Mesendoderm (in vitro differentiated cells): Measurements from ENCODE around the gene CCM2L.

ENCODE experiments used
- DNase-seq: peaks from one replicate; pipeline ENCODE4 v3.0.0; 2013
- H2AK5ac ChIP-seq: 2 replicates; pipeline ENCODE4 v1.6.1; 2013; ENCODE audit warnings: low read length, inconsistent platforms
- H2BK120ac ChIP-seq: 2 replicates; pipeline ENCODE4 v1.6.1; 2013; ENCODE audit warnings: low read depth, mild to moderate bottlenecking, low read length, moderate library complexity, mixed read lengths
- H2BK15ac ChIP-seq: replicated peaks from 2 replicates; pipeline ENCODE4 v1.6.1; 2013; ENCODE audit warnings: low read depth, mild to moderate bottlenecking, moderate library complexity
- H2BK5ac ChIP-seq: 2 replicates; pipeline ENCODE4 v1.6.1; 2013; ENCODE audit warnings: low read length, inconsistent platforms
- H3K18ac ChIP-seq: 2 replicates; pipeline ENCODE4 v1.6.1; 2013; ENCODE audit warnings: mild to moderate bottlenecking, low read length, mixed read lengths
- H3K23ac ChIP-seq: one replicate; pipeline ENCODE4 v1.6.1; 2013; ENCODE audit warnings: low read length
- H3K27ac ChIP-seq: 2 replicates; pipeline ENCODE4 v1.5.1; 2013; ENCODE audit warnings: low read depth, mild to moderate bottlenecking, inconsistent platforms, low read length, moderate library complexity
- H3K27me3 ChIP-seq: 2 replicates; pipeline ENCODE4 v1.6.1; 2013; ENCODE audit warnings: low read length, control low read depth, mild to moderate bottlenecking, inconsistent platforms; ENCODE audit not compliant: insufficient read depth, poor library complexity
- H3K36me3 ChIP-seq: 2 replicates; pipeline ENCODE4 v1.6.1; 2013; ENCODE audit warnings: low read length, inconsistent platforms; ENCODE audit not compliant: control insufficient read depth, insufficient read depth
- H3K4ac ChIP-seq: one replicate; pipeline ENCODE4 v1.6.1; 2013; ENCODE audit warnings: low read depth, mild to moderate bottlenecking, low read length, moderate library complexity
- H3K4me1 ChIP-seq: 2 replicates; pipeline ENCODE4 v1.6.1; 2013; ENCODE audit warnings: low read depth, low read length, inconsistent platforms; ENCODE audit not compliant: control insufficient read depth
- H3K4me2 ChIP-seq: 2 replicates; pipeline ENCODE4 v1.6.1; 2013; ENCODE audit warnings: low read length
- H3K4me3 ChIP-seq: 2 replicates; pipeline ENCODE4 v1.5.1; 2013; ENCODE audit warnings: mild to moderate bottlenecking, low read length
- H3K56ac ChIP-seq: one replicate; pipeline ENCODE4 v1.6.1; 2013; ENCODE audit warnings: low read length
- H3K79me1 ChIP-seq: 2 replicates; pipeline ENCODE4 v1.6.1; 2013; ENCODE audit warnings: low read length, inconsistent platforms
- H3K79me2 ChIP-seq: 2 replicates; pipeline ENCODE4 v1.6.1; 2013; ENCODE audit warnings: mild to moderate bottlenecking, low read length; ENCODE audit not compliant: control insufficient read depth, insufficient read depth
- H3K9ac ChIP-seq: 2 replicates; pipeline ENCODE4 v1.6.1; 2013; ENCODE audit warnings: low read length, inconsistent platforms
- H4K5ac ChIP-seq: one replicate; pipeline ENCODE4 v1.6.1; 2013; ENCODE audit warnings: low read length
- H4K8ac ChIP-seq: one replicate; pipeline ENCODE4 v1.6.1; 2013; ENCODE audit warnings: low read depth, mild to moderate bottlenecking, control low read depth, low read length, moderate library complexity
- WGBS: extraction: QIAGEN DNeasy Blood & Tissue Kit; methylation state at CpG from one replicate; pipeline ENCODE4 v1.1.7; 2013; ENCODE audit warnings: low lambda C conversion rate, missing lambda C conversion rate; ENCODE audit not compliant: insufficient coverage; ENCODE audit errors: extremely low coverage; 5-methylcytosine and 5-hydroxymethylcytosine counted together

CCM2L gene

GRCh38 chr20:32036252-32036651, 26.0 kb downstream of the CCM2L start:
- Histone ChIP-seq H3K79me1 (no peaks in the 10 kb centered on the region), H4K8ac (no peak overlapping the region), H3K56ac (no peak overlapping the region), H3K4me2 (no peak overlapping the region), H4K5ac (no peak overlapping the region), H3K9ac (no peak overlapping the region), H3K23ac (no peak overlapping the region), H3K27me3 (no peaks in the 10 kb centered on the region), H2BK5ac (no peak overlapping the region), H3K4me3 (no peak overlapping the region), H2AK5ac (no peak overlapping the region), H3K27ac (no peak overlapping the region), H3K36me3 (no peaks in the 10 kb centered on the region), H2BK15ac (no peak overlapping the region), H3K4ac (no peak overlapping the region), H2BK120ac (no peak overlapping the region), H3K79me2 (no peaks in the 10 kb centered on the region), H3K4me1 (no peaks in the 10 kb centered on the region), H3K18ac (no peak overlapping the region)
- DNase-seq, result no peak
- no CpG with 5 or more reads among the region's 4 CpGs for WGBS

- H3K56ac ChIP-seq, result no peak overlapping the region
- no peak overlapping the region for H2BK15ac ChIP-seq
- no peak overlapping the region for H3K23ac ChIP-seq
- DNase-seq, result no peak
- no peak overlapping the region for H3K18ac ChIP-seq
- no peak overlapping the region for H2BK120ac ChIP-seq
- H3K27ac ChIP-seq, result no peak overlapping the region
- no peak overlapping the region for H4K8ac ChIP-seq
- H4K5ac ChIP-seq, result no peak overlapping the region
- H3K4me3 ChIP-seq, result no peak overlapping the region
- WGBS, result no CpG with 5 or more reads among the region's 10 CpGs
- no peak overlapping the region for H3K9ac ChIP-seq
- H3K79me2 ChIP-seq, result no peaks in the 10 kb centered on the region
- no peaks in the 10 kb centered on the region for H3K27me3 ChIP-seq
- H2AK5ac ChIP-seq, result no peak overlapping the region
- no peak overlapping the region for H3K4ac ChIP-seq
- no peaks in the 10 kb centered on the region for H3K79me1 ChIP-seq
- no peaks in the 10 kb centered on the region for H3K4me1 ChIP-seq
- no peak overlapping the region for H3K4me2 ChIP-seq
- no peaks in the 10 kb centered on the region for H3K36me3 ChIP-seq
- no peak overlapping the region for H2BK5ac ChIP-seq
Observed at GRCh38 chr20:32036716-32037485, 26.7 kb downstream of the CCM2L start.

- H3K4me3 ChIP-seq, result no peak overlapping the region
- H3K4me1 ChIP-seq, result no peaks in the 10 kb centered on the region
- H3K79me1 ChIP-seq, result no peaks in the 10 kb centered on the region
- H3K56ac ChIP-seq, result no peak overlapping the region
- H3K4ac ChIP-seq, result no peak overlapping the region
- no peak overlapping the region for H2AK5ac ChIP-seq
- H2BK120ac ChIP-seq, result no peak overlapping the region
- no peak overlapping the region for H3K4me2 ChIP-seq
- no peaks in the 10 kb centered on the region for H3K79me2 ChIP-seq
- H3K18ac ChIP-seq, result no peak overlapping the region
- H4K8ac ChIP-seq, result no peak overlapping the region
- no peak for DNase-seq
- H2BK15ac ChIP-seq, result no peak overlapping the region
- H4K5ac ChIP-seq, result no peak overlapping the region
- no peaks in the 10 kb centered on the region for H3K36me3 ChIP-seq
- WGBS, result 100% methylated on average over 2 of the region's 4 CpGs
- no peak overlapping the region for H3K27ac ChIP-seq
- H2BK5ac ChIP-seq, result no peak overlapping the region
- H3K9ac ChIP-seq, result no peak overlapping the region
- no peak overlapping the region for H3K23ac ChIP-seq
- no peaks in the 10 kb centered on the region for H3K27me3 ChIP-seq
Observed at GRCh38 chr20:32037929-32038328, 27.7 kb downstream of the CCM2L start.

- Histone ChIP-seq H3K27ac (no peak overlapping the region), H3K36me3 (no peaks in the 10 kb centered on the region), H3K4me2 (no peak overlapping the region), H3K79me2 (no peaks in the 10 kb centered on the region), H2BK5ac (no peak overlapping the region), H4K8ac (no peak overlapping the region), H3K79me1 (no peaks in the 10 kb centered on the region), H3K4me3 (no peak overlapping the region), H3K56ac (peak overlapping the region; percentile 34), H3K9ac (no peak overlapping the region), H3K18ac (no peak overlapping the region), H3K4me1 (no peaks in the 10 kb centered on the region), H3K27me3 (no peaks in the 10 kb centered on the region), H2BK120ac (no peak overlapping the region), H4K5ac (no peak overlapping the region), H3K4ac (no peak overlapping the region), H2AK5ac (no peak overlapping the region), H2BK15ac (no peak overlapping the region), H3K23ac (no peak overlapping the region)
- no CpG with 5 or more reads among the region's 10 CpGs for WGBS
- DNase-seq, result no peak
Observed at GRCh38 chr20:32040142-32040953, 30.1 kb downstream of the CCM2L start.

GRCh38 chr20:32045999-32046398, 35.8 kb downstream of the CCM2L start:
- Histone ChIP-seq H3K27ac (no peak overlapping the region), H3K18ac (no peak overlapping the region), H3K23ac (no peak overlapping the region), H2BK120ac (no peak overlapping the region), H4K8ac (no peak overlapping the region), H3K4me3 (no peak overlapping the region), H2AK5ac (no peak overlapping the region), H3K9ac (no peak overlapping the region), H3K4ac (no peak overlapping the region), H3K4me1 (no peaks in the 10 kb centered on the region), H3K36me3 (no peaks in the 10 kb centered on the region), H3K4me2 (no peak overlapping the region), H3K79me2 (no peaks in the 10 kb centered on the region), H4K5ac (no peak overlapping the region), H3K56ac (no peak overlapping the region), H2BK15ac (no peak overlapping the region), H2BK5ac (no peak overlapping the region), H3K79me1 (no peaks in the 10 kb centered on the region), H3K27me3 (peaks cover 5% of the 10 kb centered on the region)
- no CpG with 5 or more reads among the region's 3 CpGs for WGBS
- DNase-seq, result no peak
